HG02943 (cell line): ENCODE results near the gene DNAH10.

Experiments
- ATAC-seq: cut with Tn5 transposase; IDR thresholded peaks from one replicate; pipeline ENCODE4 v1.9.1; 2021; ENCODE audit warnings: mild to moderate bottlenecking, low read depth, moderate library complexity; ENCODE audit not compliant: unreplicated experiment

The DNAH10 gene

GRCh38 chr12:123868791-123869190 lies 106.7 kb downstream of the DNAH10 start:
- no peak for ATAC-seq

GRCh38 chr12:123873793-123874192 lies 111.7 kb downstream of the DNAH10 start:
- ATAC-seq = no peak

DNA sequence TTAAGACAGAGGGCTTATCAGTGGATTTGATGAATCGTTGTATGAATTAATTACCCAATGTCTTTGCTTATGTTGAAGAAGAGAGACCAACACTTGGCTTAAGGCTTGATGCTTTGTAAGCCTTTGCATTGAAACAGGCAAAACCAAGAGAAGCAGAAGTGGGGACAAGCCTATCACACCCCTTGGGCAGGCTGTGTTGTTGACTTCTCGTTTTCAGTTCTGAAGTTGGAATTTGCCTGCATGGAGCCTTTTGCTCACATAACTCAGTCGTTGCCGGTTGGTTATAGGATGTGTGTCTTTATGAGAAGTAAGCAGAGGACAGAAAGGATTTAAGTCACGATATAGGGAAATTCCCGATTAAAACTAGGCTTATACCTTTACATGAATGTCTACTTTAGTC lies 115.9 kb downstream of the DNAH10 start:
- no peak for ATAC-seq

DNA sequence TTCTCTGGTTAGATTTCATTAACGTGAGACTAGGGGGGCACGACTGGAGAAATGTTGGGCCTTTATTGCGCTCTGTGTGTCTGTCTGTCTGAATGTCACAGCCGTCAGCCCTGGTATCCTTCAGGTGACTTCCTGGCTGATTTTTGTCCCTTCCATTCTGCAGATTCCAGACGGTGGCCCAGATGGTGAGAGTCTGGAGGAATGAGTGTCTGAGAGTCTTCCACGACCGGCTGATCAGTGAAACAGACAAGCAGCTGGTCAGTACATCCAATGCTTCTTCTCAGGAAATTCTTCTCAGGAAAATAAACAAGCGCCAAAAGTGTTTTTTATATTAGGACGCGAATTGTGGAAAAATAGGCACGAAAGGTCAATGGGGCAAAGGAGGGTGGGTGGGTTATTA lies 117.0 kb downstream of the DNAH10 start:
- ATAC-seq = no peak

GRCh38 chr12:123879691-123880090 lies 117.6 kb downstream of the DNAH10 start:
- no peak for ATAC-seq

DNA sequence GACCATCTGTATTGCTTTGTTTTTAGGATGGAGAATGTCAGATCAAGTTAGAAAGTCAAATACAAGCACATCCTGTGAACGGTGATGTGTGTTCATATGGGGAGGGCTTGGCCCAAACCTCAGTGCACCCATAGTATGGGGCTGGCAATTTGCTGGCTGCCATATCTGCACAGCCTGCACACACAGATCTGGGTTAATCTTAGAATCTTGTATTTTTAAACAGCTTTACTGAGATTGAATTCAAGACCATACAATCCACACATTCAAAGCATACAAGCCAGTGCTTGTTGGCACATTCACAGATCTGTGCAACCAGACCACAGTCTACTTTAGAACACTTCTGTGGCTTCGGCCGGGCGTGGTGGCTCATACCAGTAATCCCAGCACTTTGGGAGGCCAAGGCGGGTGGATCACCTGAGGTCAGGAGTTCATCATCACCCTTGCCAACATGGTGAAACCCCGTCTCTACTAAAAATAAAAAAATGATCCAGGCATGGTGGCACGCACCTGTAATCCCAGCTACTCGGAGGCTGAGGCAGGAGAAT lies 120.1 kb downstream of the DNAH10 start:
- no peak for ATAC-seq

DNA sequence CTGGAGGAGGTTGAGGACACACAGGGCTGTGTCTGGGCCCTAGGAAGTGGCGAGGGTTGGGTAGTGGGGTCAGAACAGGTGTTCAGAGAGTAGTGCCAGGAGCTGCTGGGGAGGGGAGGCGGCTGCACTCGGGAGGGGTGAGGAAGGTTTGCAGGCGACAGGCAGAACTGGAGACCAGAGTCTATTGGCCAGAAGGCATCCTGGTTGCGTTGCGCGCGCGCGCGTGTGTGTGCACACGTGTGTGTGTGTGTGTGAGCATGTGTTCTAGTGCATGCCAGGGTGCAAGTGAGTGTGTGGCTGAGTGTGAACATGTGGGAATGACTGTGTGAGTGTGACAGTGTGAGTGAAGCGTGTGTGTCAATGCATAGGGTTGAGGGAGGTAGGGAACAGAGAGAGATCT lies 124.2 kb downstream of the DNAH10 start:
- no peak for ATAC-seq

GRCh38 chr12:123886931-123887582 lies 125.0 kb downstream of the DNAH10 start:
- no peak for ATAC-seq

DNA sequence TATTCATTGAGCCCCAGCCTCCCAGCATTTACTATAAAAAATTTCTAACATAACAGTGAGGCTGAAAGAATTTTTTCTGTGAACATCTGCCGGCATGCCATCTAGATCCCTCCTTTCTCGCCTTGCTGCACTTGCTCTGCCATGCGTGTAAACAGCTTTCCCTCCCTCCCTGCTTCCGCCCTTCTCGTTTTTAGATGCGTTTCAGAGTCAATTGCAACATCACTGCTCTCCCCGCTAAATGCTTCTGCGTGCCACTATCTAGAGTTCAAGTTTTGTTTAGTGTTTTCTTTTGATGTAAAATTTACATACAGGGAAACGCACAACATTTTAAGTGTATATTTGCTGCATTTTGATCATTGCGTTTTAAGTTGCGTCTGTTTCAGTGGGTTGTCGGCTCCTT lies 126.9 kb downstream of the DNAH10 start:
- no peak for ATAC-seq

DNA sequence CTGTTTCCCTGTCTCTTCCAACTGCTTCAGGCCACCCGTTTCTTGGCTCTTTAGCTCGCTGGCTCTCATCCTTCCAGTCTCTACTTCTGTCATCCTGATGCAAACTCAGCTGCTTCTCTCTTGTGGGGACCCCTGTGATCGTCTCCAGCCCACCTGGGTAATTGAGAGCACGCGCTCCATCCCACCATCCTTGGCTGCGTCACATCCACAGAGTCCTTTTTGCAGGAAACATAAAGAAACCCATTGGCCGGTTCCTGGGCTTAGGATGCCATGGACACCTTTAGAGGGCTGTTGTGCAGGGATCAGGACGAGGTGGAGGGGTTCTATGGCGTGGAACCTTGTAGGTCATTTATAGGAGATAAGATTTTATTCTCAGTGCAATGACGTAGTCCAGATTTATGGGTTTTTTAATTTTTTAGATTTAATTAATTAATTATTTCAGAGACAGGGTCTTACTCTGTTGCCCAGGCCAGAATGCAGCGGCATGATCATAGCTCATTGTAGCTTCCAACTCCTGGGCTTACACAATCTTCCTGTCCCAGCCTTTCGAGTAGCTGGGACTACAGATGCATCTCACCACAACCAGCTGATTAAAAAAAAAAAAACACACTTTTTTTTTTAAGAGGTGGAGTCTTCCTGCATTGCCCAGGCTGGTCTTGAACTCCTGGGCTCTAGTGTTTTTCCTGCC lies 127.9 kb downstream of the DNAH10 start:
- ATAC-seq = no peak

- no peak for ATAC-seq
These were observed 128.4 kb downstream of the DNAH10 start for GRCh38 chr12:123890536-123890902.

DNA sequence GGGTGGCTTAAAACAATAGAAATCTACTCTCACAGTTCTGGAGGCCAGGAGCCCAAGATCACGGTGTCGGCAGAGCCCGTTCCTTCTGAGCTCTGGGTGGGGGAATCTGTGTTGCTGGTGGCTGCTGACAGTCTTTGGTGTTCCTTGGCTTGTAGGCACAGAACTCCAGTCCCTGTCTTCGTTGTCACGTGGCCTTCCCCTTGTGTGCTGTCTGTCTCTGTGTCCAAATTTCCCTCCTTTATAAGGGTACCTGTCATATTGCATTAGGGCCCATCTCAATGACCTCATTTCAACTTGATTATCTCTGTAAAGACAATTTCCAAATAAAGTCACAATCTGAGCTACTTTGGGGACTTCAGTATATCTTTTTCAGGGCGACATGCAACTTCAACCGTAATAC lies 128.9 kb downstream of the DNAH10 start:
- no peak for ATAC-seq

- ATAC-seq = no peak
These were observed 129.5 kb downstream of the DNAH10 start for GRCh38 chr12:123891516-123892179.

DNA sequence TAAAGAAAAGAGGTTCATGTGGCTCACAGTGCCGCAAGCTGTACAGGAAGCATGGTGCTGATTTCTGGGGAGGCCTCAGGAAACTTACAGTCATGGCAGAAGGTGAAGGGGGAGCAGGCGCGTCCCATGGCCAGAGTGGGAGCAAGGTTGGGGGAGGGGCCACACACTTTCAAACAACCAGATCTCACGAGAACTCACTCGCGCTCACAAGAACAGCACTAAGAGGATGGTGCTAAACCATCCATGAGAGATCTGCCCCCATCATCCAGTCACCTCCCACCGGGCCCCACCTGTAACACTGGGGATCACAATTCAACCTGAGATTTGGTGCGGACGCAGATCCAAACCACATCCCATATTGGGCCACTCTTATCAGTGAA lies 130.1 kb downstream of the DNAH10 start:
- no peak for ATAC-seq

- ATAC-seq = no peak
These were observed 130.8 kb downstream of the DNAH10 start for GRCh38 chr12:123892853-123893252.

DNA sequence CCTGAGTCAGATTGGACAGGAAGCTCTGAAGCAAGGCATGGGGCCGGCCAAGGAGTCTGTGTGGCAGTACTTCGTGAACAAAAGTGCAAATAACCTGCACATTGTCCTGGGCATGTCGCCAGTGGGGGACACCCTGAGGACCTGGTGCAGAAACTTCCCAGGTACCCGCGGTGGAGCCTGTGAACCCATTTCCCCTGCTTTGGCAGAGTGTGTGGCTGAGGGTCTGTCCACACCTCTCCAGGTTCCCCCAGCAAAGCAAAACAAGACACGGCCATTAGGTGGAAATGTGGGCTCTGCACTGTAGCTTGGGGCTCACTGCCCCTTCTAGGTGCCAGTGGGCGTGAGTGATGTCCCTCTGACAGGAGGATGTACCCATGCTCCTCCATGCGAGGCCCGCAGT lies 131.2 kb downstream of the DNAH10 start:
- no peak for ATAC-seq

- ATAC-seq = no peak
These were observed 132.8 kb downstream of the DNAH10 start for GRCh38 chr12:123894823-123895345.

DNA sequence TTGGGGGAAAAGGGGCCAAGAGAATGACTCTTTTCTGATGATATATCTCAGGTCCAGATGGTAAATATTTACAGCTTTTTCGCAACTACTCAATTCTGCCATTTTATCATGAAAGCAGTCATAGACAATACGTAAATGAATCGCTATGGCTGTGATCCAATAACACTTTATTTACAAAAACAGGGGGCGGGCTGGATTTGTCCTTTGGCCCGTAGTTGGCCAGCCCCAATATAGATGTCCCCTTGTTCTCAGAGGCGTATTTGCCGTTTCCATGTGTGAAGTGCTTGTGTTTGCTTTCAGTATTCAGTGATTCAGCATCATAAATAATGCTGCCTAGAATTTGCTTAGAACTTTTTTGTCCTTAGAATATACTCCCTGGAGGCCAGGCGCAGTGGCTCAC lies 133.3 kb downstream of the DNAH10 start:
- ATAC-seq = no peak

- no peak for ATAC-seq
These were observed 134.7 kb downstream of the DNAH10 start for GRCh38 chr12:123896767-123897166.

GRCh38 chr12:123897221-123897620 lies 135.1 kb downstream of the DNAH10 start:
- no peak for ATAC-seq

- ATAC-seq = no peak
These were observed 136.6 kb downstream of the DNAH10 start for GRCh38 chr12:123898673-123899072.
